GM12878 (cell line): Measurements from ENCODE around the gene JMJD6. TPM values are rescaled to one million over a fixed set of nuclear protein-coding genes. Genes with fewer than 3 reads are reported as not detected.

ENCODE experiments used
- ATAC-seq: fragments of 200-7000 bp; cut with Tn5 transposase; 3 replicates; pipeline ENCODE4 v1.9.1; 2020; ENCODE audit warnings: mild to moderate bottlenecking, moderate library complexity
- BruUV-seq: library from RNA; stranded (reverse); fragments of 400-500 nt; replicated peaks from 2 replicates; lab custom pipeline; 2021; lab: Mats Ljungman, UMichigan
- CTCF ChIA-PET: fragments of 300-600 bp; sonication (Branson Sonifier 250); formaldehyde crosslinking; extraction: SDS; loops from one replicate; lab custom pipeline; 2021; ENCODE audit warnings: inconsistent platforms; lab: Yijun Ruan, JAX
- POLR2A ChIA-PET: fragments of 350-600 bp; formaldehyde crosslinking; extraction: SDS; loops from one replicate; lab custom pipeline; 2021; ENCODE audit warnings: inconsistent platforms; lab: Charles Lee
- RAD21 ChIA-PET: fragments of 300-600 bp; sonication (Branson Sonifier 250); formaldehyde crosslinking; loops from one replicate; lab custom pipeline; 2023; ENCODE audit warnings: antibody characterized with exemption; ENCODE audit not compliant: unreplicated experiment; lab: Charles Lee
- SMC1A ChIA-PET: fragments of 300-600 bp; sonication (Branson Sonifier 250); formaldehyde crosslinking; loops from one replicate; lab custom pipeline; 2023; ENCODE audit not compliant: unreplicated experiment, uncharacterized antibody; lab: Charles Lee
- DNase-seq: peaks from one replicate; pipeline ENCODE4 v3.0.0-alpha.2; 2011; ENCODE audit warnings: low read depth, low spot score
- FAIRE-seq: peaks from 3 replicates; lab custom pipeline; 2011; peaks lifted over from hg19 to GRCh38; lab: Jason Lieb, UNC
- H2AFZ ChIP-seq: 2 replicates; pipeline ENCODE4 v1.6.0; 2011; ENCODE audit warnings: low read depth, low read length, control low read depth; ENCODE audit not compliant: control insufficient read depth
- H3K27ac ChIP-seq: 2 replicates; pipeline ENCODE4 v1.5.1; 2011; ENCODE audit warnings: control low read depth; ENCODE audit not compliant: control insufficient read depth, insufficient read depth
- H3K27me3 ChIP-seq, 2 experiments: replicated peaks in 1 of 2; 2 replicates each; pipeline versions ENCODE4 v1.6.0 to v1.6.1; 2011; ENCODE audit warnings: low read length in 1 of 2; ENCODE audit not compliant: control insufficient read depth in 2 of 2, insufficient read depth in 2 of 2
- H3K36me3 ChIP-seq, 2 experiments: 2 replicates each; pipeline ENCODE4 v1.5.1; 2011; ENCODE audit warnings: low read length in 1 of 2; ENCODE audit not compliant: control insufficient read depth in 2 of 2, insufficient read depth in 2 of 2
- H3K4me1 ChIP-seq: 2 replicates; pipeline ENCODE4 v1.6.1; 2011; ENCODE audit warnings: mild to moderate bottlenecking, low read length, moderate library complexity, mixed read lengths; ENCODE audit not compliant: control insufficient read depth, insufficient read depth
- H3K4me2 ChIP-seq: 2 replicates; pipeline ENCODE4 v1.6.0; 2011; ENCODE audit warnings: control low read depth; ENCODE audit not compliant: control insufficient read depth, insufficient read depth
- H3K4me3 ChIP-seq: fragments of 200-600 bp; sonication (generic); 2 replicates; pipeline ENCODE4 v1.5.1; 2016
- H3K79me2 ChIP-seq: 2 replicates; pipeline ENCODE4 v1.6.0; 2011; ENCODE audit warnings: low read length; ENCODE audit not compliant: control insufficient read depth, insufficient read depth
- H3K9ac ChIP-seq: 2 replicates; pipeline ENCODE4 v1.8.0; 2011; ENCODE audit warnings: low read length, control low read depth, mixed read lengths; ENCODE audit not compliant: control insufficient read depth, insufficient read depth
- H3K9me3 ChIP-seq: replicated peaks from 3 replicates; pipeline ENCODE4 v1.5.1; 2011; ENCODE audit warnings: mild to moderate bottlenecking, low read length; ENCODE audit not compliant: control insufficient read depth, insufficient read depth
- H4K20me1 ChIP-seq: 2 replicates; pipeline ENCODE4 v1.6.0; 2011; ENCODE audit not compliant: control insufficient read depth, insufficient read depth
- BCL3 ChIP-seq: IDR thresholded peaks from 2 replicates; pipeline ENCODE4 v1.6.1; 2011; ENCODE audit warnings: borderline replicate concordance, low read depth, mild to moderate bottlenecking, moderate library complexity, low read length; ENCODE audit not compliant: insufficient read depth, poor library complexity, severe bottlenecking
- BCLAF1 ChIP-seq: fragments of 450-650 bp; IDR thresholded peaks from 2 replicates; pipeline ENCODE4 v1.6.1; 2017; ENCODE audit warnings: antibody characterized with exemption, mild to moderate bottlenecking, moderate library complexity
- CEBPB ChIP-seq, 2 experiments: fragments of 150-350 bp in 1 of 2; IDR thresholded peaks; 2 replicates each; pipeline ENCODE4 v1.6.1; 2012 to 2014; ENCODE audit warnings: low read depth in 2 of 2, low read length in 2 of 2, borderline replicate concordance in 1 of 2, inconsistent platforms in 1 of 2
- CREM ChIP-seq: IDR thresholded peaks from 2 replicates; pipeline ENCODE4 v1.6.1; 2014; ENCODE audit warnings: antibody characterized with exemption, low read depth
- HDGF ChIP-seq: fragments of 450-650 bp; IDR thresholded peaks from 2 replicates; pipeline ENCODE4 v1.6.1; 2016; ENCODE audit warnings: antibody characterized with exemption
- SMARCA5 ChIP-seq: fragments of 450-650 bp; IDR thresholded peaks from 2 replicates; pipeline ENCODE4 v1.6.1; 2017; ENCODE audit warnings: mild to moderate bottlenecking
- SRF ChIP-seq, 2 experiments: IDR thresholded peaks; 2 replicates each; pipeline ENCODE4 v1.6.1; 2011; ENCODE audit warnings: low read depth in 2 of 2, low read length in 2 of 2, mild to moderate bottlenecking in 1 of 2, moderate library complexity in 1 of 2
- STAT1 ChIP-seq: fragments of 450-650 bp; conservative IDR thresholded peaks from 2 replicates; pipeline ENCODE4 v1.6.1; 2014; ENCODE audit warnings: antibody characterized with exemption, mild to moderate bottlenecking
- WGBS: methylation state at CpG from one replicate; pipeline ENCODE4 v1.1.6; 2016; ENCODE audit warnings: low lambda C conversion rate; ENCODE audit not compliant: insufficient replicate concordance, insufficient coverage; ENCODE audit errors: missing lambda C conversion rate; 5-methylcytosine and 5-hydroxymethylcytosine counted together
- in situ Hi-C: fragments of 300-500 bp; cut with MboI; formaldehyde crosslinking; loops from 9 replicates; pipeline ENCODE4 v1.14.3; 2018; ENCODE audit warnings: mixed read lengths
- intact Hi-C: fragments of 100-400 bp; cut with micrococcal nuclease; formaldehyde crosslinking; loops from one replicate; pipeline ENCODE4 v1.14.2; 2022; ENCODE audit not compliant: unreplicated experiment
- polyA plus RNA-seq, 11 experiments: library from polyadenylated mRNA; depleted of rRNA in 4 of 11; unstranded in 6 of 11; stranded (reverse) in 5 of 11; fragments of >200 nt; fragmentation: Nextera tagmentation in 4 of 11; fragmentation: Illumina TruSeq in 1 of 11; extraction: Ambion mirVana in 4 of 11; extraction: Trizol in 1 of 11; gene quantifications; 1 replicate in 1 of 11; 2 replicates in 10 of 11; pipeline versions ENCODE4 v1.2.1 to v1.2.3, GENCODE V29; 2011 to 2016; ENCODE audit warnings: inconsistent platforms in 2 of 11, missing spikeins in 2 of 11, low read depth in 1 of 11
- total RNA-seq, 4 experiments: library from RNA; depleted of rRNA in 3 of 4; stranded (reverse); fragments of >200 nt in 3 of 4; fragmentation: Illumina TruSeq in 1 of 4; extraction: Trizol in 1 of 4; gene quantifications; 2 replicates each; pipeline versions ENCODE4 v1.2.1 to v1.2.3, GENCODE V29; 2013 to 2021
- TF ChIP-seq, protein P1 (sequence below): fragments of 450-650 bp; IDR thresholded peaks from 2 replicates; pipeline ENCODE4 v1.6.1; 2016; ENCODE audit warnings: mild to moderate bottlenecking, moderate library complexity, borderline replicate concordance

The JMJD6 gene
- total and polyA plus RNA-seq, 10 of the 15 experiments (the other 5 are each of a cell fraction or from before 2014, with no cell fraction given), result 1.2 to 36.0 (median 22.2) TPM

DNA sequence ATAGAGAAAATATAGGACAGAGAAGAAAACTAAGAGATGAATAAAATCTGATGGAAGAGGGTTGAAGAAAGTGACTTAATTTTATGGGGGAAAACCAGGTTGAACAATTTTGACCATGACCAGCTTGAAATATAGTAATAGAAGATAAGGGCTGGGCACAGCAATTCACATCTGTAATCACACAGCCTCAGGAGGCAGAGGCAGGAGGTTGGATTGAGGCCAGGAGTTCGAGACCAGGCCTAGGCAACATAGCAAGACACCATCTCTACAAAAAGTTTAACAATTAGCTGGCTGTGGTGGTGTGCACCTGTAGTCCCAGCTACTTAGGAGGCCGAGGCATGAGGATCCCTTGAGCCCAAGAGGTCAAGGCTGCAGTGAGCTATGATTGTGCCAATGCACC, 24.3 kb downstream of the JMJD6 start:
- ChIA-PET POLR2A (no interaction called here), SMC1A (interaction anchor here (1.8 kb wide), 1 partner anchor 12 kb away, joined by 3 read pairs; no protein-coding TSS in a partner anchor), RAD21 (no interaction called here), CTCF (interaction anchor here (1.7 to 1.8 kb wide), 2 partner anchors 13 to 20 kb away, joined by 5 to 8 read pairs; no protein-coding TSS in a partner anchor)
- Histone ChIP-seq H3K4me3 (no peak overlapping the region), H3K36me3 (no peaks in the 10 kb centered on the region), H3K4me2 (no peak overlapping the region), H3K27me3 (no peaks in the 10 kb centered on the region; a peak in 1 of 4 replicates), H3K9ac (no peak overlapping the region), H4K20me1 (no peaks in the 10 kb centered on the region), H3K4me1 (peaks cover 4% of the 10 kb centered on the region), H2AFZ (no peak overlapping the region), H3K79me2 (no peaks in the 10 kb centered on the region), H3K9me3 (no peaks in the 10 kb centered on the region), H3K27ac (no peak overlapping the region)
- FAIRE-seq (no peak), ATAC-seq (no peak), DNase-seq (no peak)
- no peak for TF ChIP-seq CEBPB (IDR thresholded peaks at IDR 0.05; ENCODE audit: borderline replicate concordance in 1 of 2, low read depth in 2 of 2, low read length in 2 of 2)
- TF ChIP-seq CREM, result no peak
- no peak for TF ChIP-seq SRF (IDR thresholded peaks at IDR 0.05; ENCODE audit: low read depth in 2 of 2, low read length in 2 of 2)
- no peak for TF ChIP-seq STAT1
- no peak for TF ChIP-seq BCLAF1
- TF ChIP-seq SMARCA5, result no peak
- TF ChIP-seq HDGF, result no peak
- TF ChIP-seq, protein P1, sequence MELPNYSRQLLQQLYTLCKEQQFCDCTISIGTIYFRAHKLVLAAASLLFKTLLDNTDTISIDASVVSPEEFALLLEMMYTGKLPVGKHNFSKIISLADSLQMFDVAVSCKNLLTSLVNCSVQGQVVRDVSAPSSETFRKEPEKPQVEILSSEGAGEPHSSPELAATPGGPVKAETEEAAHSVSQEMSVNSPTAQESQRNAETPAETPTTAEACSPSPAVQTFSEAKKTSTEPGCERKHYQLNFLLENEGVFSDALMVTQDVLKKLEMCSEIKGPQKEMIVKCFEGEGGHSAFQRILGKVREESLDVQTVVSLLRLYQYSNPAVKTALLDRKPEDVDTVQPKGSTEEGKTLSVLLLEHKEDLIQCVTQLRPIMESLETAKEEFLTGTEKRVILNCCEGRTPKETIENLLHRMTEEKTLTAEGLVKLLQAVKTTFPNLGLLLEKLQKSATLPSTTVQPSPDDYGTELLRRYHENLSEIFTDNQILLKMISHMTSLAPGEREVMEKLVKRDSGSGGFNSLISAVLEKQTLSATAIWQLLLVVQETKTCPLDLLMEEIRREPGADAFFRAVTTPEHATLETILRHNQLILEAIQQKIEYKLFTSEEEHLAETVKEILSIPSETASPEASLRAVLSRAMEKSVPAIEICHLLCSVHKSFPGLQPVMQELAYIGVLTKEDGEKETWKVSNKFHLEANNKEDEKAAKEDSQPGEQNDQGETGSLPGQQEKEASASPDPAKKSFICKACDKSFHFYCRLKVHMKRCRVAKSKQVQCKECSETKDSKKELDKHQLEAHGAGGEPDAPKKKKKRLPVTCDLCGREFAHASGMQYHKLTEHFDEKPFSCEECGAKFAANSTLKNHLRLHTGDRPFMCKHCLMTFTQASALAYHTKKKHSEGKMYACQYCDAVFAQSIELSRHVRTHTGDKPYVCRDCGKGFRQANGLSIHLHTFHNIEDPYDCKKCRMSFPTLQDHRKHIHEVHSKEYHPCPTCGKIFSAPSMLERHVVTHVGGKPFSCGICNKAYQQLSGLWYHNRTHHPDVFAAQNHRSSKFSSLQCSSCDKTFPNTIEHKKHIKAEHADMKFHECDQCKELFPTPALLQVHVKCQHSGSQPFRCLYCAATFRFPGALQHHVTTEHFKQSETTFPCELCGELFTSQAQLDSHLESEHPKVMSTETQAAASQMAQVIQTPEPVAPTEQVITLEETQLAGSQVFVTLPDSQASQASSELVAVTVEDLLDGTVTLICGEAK, result no peak
- TF ChIP-seq BCL3, result no peak
- intact Hi-C loops, result no loop called here
- WGBS, result 27% methylated on average over 2 of the region's 2 CpGs
- no TSS peak for BruUV-seq
- in situ Hi-C loops, result no loop called here
